ENCODE data around the gene SMLR1. TPM values are rescaled to one million over a fixed set of nuclear protein-coding genes. Genes with fewer than 3 reads are reported as not detected.

Gene SMLR1
- total RNA-seq, 2 donors from 2014 or later = 0.40 to 0.42 TPM

DNA sequence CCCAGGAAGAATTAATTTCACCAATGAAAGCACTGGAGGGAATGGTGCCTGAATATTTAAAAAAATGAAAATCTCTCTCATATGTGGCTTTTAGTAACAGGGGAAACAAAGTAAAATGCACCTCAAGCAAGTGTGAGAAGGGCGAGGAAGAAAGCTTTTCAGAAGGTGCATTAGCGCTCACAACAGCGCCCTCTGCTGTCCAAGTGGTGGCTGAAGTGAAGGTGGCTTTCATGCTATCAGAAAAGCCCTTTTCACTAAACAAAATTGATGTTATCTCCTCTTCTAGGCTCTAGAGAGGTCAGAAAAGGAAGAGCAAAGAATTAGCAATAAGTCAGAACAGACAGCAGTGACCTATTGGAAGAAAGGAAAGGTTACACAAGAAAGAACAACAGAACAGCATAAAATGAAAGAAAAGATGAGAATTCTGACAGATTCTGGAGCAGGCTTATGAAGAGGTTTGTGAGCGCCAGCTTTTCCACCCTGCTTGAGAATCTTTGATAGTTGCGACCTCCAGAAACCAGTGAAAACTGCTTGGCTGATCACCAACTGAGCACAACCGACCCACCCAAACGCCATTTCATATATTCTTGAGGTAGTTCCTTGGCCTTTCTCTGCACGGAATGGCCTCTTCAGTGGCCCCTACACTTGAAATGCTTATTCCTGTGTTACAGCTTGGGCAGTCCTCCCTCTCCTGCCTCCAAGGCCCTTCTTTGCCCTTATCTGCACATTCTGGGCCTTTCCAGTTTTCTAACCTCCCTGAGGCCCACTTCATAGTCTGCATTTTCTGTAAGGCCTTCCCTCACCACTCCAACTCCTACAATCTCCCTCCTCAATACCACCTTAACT lies 45.3 kb downstream of the SMLR1 start:
- Mint-ChIP-seq H3K9me3 (no peaks in the 10 kb centered on the region), H3K4me1 (peaks cover 2% of the 10 kb centered on the region), H3K36me3 (ENCODE audit: low read depth) (peaks cover 10% of the 10 kb centered on the region), H3K27me3 (ENCODE audit: insufficient read depth) (no peaks in the 10 kb centered on the region), H3K4me3 (no peak overlapping the region), H3K27ac (peak overlapping the region; percentile 19)
- H3K9ac ChIP-seq (ENCODE audit: extremely low read depth, low read length, poor library complexity, severe bottlenecking) = no peak overlapping the region
- 66 to 69% methylated on average over 7 to 8 of the region's 8 CpGs for WGBS, 2 experiments (ENCODE audit: insufficient coverage in 1 of 2, insufficient read length in 1 of 2)
- no peaks in the 10 kb centered on the region for H3K9me3 ChIP-seq (ENCODE audit: control insufficient read depth, low read length)
- no peak overlapping the region for H3K4me3 ChIP-seq (ENCODE audit: low read length)
- H3K4me1 ChIP-seq (ENCODE audit: control insufficient read depth, insufficient read depth, low read length) = no peaks in the 10 kb centered on the region
- DNase-seq = peak; percentile 90
- H3K27ac ChIP-seq (ENCODE audit: low read depth, low read length) = no peak overlapping the region
- H3K27me3 ChIP-seq (ENCODE audit: control insufficient read depth, insufficient read depth, low read length, poor library complexity, severe bottlenecking) = no peaks in the 10 kb centered on the region
- peaks cover 28% of the 10 kb centered on the region for H3K36me3 ChIP-seq (ENCODE audit: control insufficient read depth, insufficient read depth, low read length)
- TF ChIP-seq, protein P1, sequence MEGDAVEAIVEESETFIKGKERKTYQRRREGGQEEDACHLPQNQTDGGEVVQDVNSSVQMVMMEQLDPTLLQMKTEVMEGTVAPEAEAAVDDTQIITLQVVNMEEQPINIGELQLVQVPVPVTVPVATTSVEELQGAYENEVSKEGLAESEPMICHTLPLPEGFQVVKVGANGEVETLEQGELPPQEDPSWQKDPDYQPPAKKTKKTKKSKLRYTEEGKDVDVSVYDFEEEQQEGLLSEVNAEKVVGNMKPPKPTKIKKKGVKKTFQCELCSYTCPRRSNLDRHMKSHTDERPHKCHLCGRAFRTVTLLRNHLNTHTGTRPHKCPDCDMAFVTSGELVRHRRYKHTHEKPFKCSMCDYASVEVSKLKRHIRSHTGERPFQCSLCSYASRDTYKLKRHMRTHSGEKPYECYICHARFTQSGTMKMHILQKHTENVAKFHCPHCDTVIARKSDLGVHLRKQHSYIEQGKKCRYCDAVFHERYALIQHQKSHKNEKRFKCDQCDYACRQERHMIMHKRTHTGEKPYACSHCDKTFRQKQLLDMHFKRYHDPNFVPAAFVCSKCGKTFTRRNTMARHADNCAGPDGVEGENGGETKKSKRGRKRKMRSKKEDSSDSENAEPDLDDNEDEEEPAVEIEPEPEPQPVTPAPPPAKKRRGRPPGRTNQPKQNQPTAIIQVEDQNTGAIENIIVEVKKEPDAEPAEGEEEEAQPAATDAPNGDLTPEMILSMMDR (conservative IDR thresholded peaks at IDR 0.05) = peak; percentile 99

DNA sequence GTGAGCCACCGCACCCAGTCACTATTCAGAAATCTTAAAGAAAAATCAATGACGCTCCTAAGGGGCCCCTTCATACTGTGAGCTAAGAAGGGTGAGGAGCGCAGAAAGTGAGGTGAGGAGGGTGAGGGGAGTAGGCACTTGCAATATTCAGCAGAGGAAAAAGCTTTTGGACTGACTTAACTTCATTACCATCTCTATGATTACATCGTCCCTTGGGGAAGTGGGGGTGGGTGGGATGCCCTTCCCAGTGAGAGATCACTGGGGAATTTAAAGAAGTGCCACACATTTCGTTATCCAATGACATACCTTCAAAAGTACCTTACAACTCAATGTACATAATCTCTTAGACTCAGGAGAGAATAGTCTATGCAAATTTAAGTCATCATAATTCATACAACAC lies 46.5 kb downstream of the SMLR1 start:
- no peaks in the 10 kb centered on the region for H3K9me3 ChIP-seq (ENCODE audit: control insufficient read depth, low read length)
- Mint-ChIP-seq H3K9me3 (no peaks in the 10 kb centered on the region), H3K4me3 (no peak overlapping the region), H3K4me1 (peaks cover 2% of the 10 kb centered on the region), H3K27me3 (ENCODE audit: insufficient read depth) (no peaks in the 10 kb centered on the region), H3K36me3 (ENCODE audit: low read depth) (peaks cover 10% of the 10 kb centered on the region), H3K27ac (no peak overlapping the region)
- no peak overlapping the region for H3K4me3 ChIP-seq (ENCODE audit: low read length)
- TF ChIP-seq, protein P1 (conservative IDR thresholded peaks at IDR 0.05) = no peak
- H3K27ac ChIP-seq (ENCODE audit: low read depth, low read length) = no peak overlapping the region
- H3K27me3 ChIP-seq (ENCODE audit: control insufficient read depth, insufficient read depth, low read length, poor library complexity, severe bottlenecking) = no peaks in the 10 kb centered on the region
- WGBS, 2 experiments (ENCODE audit: insufficient coverage in 1 of 2, insufficient read length in 1 of 2) = 80 to 96% methylated on average over 2 to 5 of the region's 5 CpGs
- H3K36me3 ChIP-seq (ENCODE audit: control insufficient read depth, insufficient read depth, low read length) = peaks cover 28% of the 10 kb centered on the region
- no peak for DNase-seq
- H3K4me1 ChIP-seq (ENCODE audit: control insufficient read depth, insufficient read depth, low read length) = no peaks in the 10 kb centered on the region
- no peak overlapping the region for H3K9ac ChIP-seq (ENCODE audit: extremely low read depth, low read length, poor library complexity, severe bottlenecking)

DNA sequence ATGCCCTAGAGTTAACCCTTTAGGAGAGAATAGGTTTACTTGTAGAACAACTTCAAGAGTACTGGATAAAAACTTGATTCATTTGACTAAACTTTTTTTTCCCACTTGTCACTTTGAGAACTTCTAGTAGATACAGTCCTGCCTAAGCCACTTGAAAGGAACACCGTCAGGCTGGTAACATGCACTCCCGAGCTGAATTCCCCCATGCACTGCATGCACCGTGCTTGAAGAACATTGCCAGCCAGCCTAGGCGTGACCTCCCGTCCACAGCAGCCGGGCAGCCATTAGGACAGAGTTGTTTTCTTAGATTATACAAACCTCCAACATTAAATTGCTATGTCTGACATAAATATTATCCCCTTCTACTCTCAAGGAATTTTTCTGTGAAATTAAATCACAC lies 52.6 kb downstream of the SMLR1 start:
- no peak overlapping the region for H3K27ac ChIP-seq (ENCODE audit: low read depth, low read length)
- WGBS, 2 experiments (ENCODE audit: insufficient coverage in 1 of 2, insufficient read length in 1 of 2) = 97 to 100% methylated on average over 3 to 6 of the region's 6 CpGs
- H3K4me1 ChIP-seq (ENCODE audit: control insufficient read depth, insufficient read depth, low read length) = no peaks in the 10 kb centered on the region
- no peak overlapping the region for H3K9ac ChIP-seq (ENCODE audit: extremely low read depth, low read length, poor library complexity, severe bottlenecking)
- Mint-ChIP-seq H3K36me3 (ENCODE audit: low read depth) (peaks cover 27% of the 10 kb centered on the region), H3K9me3 (no peaks in the 10 kb centered on the region), H3K27ac (no peak overlapping the region), H3K4me1 (no peaks in the 10 kb centered on the region), H3K27me3 (ENCODE audit: insufficient read depth) (no peaks in the 10 kb centered on the region), H3K4me3 (no peak overlapping the region)
- no peak for DNase-seq
- H3K27me3 ChIP-seq (ENCODE audit: control insufficient read depth, insufficient read depth, low read length, poor library complexity, severe bottlenecking) = no peaks in the 10 kb centered on the region
- H3K4me3 ChIP-seq (ENCODE audit: low read length) = no peak overlapping the region
- H3K36me3 ChIP-seq (ENCODE audit: control insufficient read depth, insufficient read depth, low read length) = peaks cover 56% of the 10 kb centered on the region
- TF ChIP-seq, protein P1 (conservative IDR thresholded peaks at IDR 0.05) = no peak
- no peaks in the 10 kb centered on the region for H3K9me3 ChIP-seq (ENCODE audit: control insufficient read depth, low read length)
